Activated CD4-positive, alpha-beta T cell treated with anti-CD3 and anti-CD28 coated beads, Interleukin-2, amount 50 U/mL, for 24 hours (primary cell): ENCODE data around the gene NOC4L.

Source experiments
- DNase-seq, 2 donors: peaks; one replicate each; pipeline ENCODE4 v3.0.0-alpha.2; 2020; ENCODE audit warnings: low read depth in 1 of 2, low spot score in 1 of 2

The NOC4L gene

GRCh38 chr12:132168311-132169031, 24.2 kb downstream of the NOC4L start:
- DNase-seq: no peak

- no peak for DNase-seq
These were observed 25.1 kb downstream of the NOC4L start for GRCh38 chr12:132169376-132169775.

GRCh38 chr12:132170094-132170636, 25.9 kb downstream of the NOC4L start:
- no peak for DNase-seq

- no peak for DNase-seq
These were observed 26.5 kb downstream of the NOC4L start for GRCh38 chr12:132170637-132171292.

GRCh38 chr12:132171293-132171967, 27.2 kb downstream of the NOC4L start:
- no peak for DNase-seq

- no peak for DNase-seq
These were observed 27.8 kb downstream of the NOC4L start for GRCh38 chr12:132171968-132172521.

GRCh38 chr12:132172619-132173018, 28.4 kb downstream of the NOC4L start:
- no peak for DNase-seq

DNA sequence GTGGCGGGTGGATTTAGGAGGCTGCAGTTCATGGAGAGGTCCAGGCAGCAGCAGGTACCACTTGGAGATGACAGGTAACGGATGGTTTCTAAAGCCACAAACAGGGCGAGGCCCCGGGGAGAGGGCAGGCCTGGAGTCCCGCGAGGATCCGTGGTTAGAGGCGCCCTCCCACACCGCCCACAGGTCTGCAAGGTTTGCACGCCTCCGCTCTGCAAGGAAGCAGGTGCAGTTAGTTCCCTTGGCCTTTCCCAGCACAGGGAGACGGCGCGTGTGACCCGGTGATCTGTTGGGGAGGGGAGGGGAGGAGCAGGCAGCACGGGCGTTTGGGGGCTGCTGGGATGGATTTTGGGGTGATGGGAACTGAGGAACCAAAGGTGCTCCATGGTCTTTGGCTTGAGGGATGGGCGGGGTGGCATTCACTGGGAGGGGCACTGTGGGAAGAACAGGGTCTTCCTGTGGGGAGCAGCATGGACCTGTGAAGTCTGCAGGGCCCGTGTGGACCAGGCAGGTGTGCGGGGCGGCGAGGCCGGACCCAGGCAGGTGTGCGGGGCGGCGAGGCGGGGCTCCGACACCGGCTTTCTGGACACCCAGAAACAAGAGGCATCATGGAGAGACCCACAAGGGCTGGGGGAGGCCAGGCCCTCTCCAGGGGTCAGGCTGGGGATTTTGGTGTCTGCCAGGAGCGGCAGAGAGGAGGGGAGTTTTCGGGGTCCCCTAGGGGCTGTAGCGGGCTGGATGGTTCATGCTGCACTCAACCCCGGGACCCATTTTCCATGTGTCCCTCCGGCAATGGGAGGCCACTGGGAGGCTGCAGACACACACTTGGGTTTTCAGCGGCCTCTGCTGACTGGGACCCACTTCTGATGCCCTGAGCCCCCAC, 29.1 kb downstream of the NOC4L start:
- no peak for DNase-seq

GRCh38 chr12:132174015-132174838, 30.0 kb downstream of the NOC4L start:
- DNase-seq: no peak

GRCh38 chr12:132174839-132175490, 30.7 kb downstream of the NOC4L start:
- DNase-seq: no peak

- no peak for DNase-seq
These were observed 31.5 kb downstream of the NOC4L start for GRCh38 chr12:132175496-132176384.

- DNase-seq: no peak
These were observed 32.2 kb downstream of the NOC4L start for GRCh38 chr12:132176385-132176919.

DNA sequence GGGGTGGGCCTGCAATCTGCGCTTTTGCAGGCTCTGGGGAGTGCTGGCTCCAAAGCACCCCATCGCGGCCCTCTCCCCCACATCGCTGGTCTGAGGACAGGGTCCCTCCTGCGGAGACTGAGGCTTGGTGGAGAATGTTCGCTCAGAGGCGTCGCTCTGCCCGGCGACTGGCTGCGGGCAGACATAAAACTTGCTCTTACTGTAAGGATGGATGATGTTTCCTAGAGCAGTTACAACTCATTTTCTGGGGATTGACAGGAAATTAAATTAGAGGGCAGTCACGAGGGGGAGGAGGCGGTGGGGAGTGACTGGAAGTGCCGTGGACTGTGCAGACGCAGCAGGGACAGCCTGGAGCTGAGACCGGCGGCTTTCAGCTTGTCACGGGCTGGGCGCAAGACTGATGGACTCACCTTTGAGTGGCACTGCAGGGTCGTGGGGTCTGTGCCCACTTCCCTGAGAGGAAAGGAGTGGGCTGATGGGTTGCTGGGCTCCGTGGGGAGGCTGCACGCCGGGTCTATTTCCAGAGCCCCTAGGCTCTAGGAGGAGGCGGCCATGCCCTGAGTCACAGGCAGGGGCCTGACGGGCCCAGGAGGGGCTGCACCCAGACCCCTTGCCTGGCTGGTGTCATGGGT, 32.8 kb downstream of the NOC4L start:
- DNase-seq: no peak

- no peak for DNase-seq
These were observed 34.1 kb downstream of the NOC4L start for GRCh38 chr12:132178316-132178715.

DNA sequence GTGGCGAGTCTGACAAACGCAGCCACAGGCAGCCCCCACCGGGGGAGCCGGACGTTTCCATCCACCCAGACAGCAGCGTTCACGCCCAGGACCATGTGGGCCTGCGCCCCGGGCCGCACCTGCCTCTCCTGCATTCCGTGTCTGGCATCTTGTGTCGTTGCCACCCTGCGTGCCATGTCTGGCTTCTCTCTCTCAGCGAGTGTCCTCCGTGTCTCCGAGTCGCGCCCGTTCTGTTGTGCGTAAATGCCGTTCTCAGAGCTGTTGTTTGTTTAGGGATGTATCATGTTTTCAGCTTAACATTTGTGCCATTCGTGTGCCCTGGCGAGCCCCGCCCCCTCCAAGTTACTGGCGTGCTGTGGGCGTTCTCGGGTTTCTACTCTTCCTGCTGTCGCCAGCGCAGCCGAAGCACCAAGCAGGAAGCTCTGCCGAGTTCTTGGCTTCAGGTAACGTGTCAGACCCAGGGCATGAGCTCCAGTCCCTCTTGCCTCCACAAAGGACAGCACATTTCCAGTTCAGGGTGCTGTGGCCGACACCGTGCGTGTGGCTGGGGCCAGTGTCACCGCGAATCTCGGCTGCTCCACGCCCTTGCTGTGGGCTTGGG, 34.6 kb downstream of the NOC4L start:
- DNase-seq: no peak

GRCh38 chr12:132179431-132180362, 35.4 kb downstream of the NOC4L start:
- DNase-seq: no peak
